ENCODE measurements around the gene KIAA1217. TPM values are rescaled to one million over a fixed set of nuclear protein-coding genes. Genes with fewer than 3 reads are reported as not detected.

Gene KIAA1217
- total and polyA plus RNA-seq, 9 of the 15 experiments (the other 6 are each of a cell fraction or from before 2014, with no cell fraction given): 0.04 TPM; not detected in 8

GRCh38 chr10:24434961-24435360, 226.0 kb downstream of the KIAA1217 start:
- Histone ChIP-seq H3K9me3 (replicated peaks; ENCODE audit: control insufficient read depth, insufficient read depth, low read depth, low read length) (no peaks in the 10 kb centered on the region), H3K4me3 (no peak overlapping the region), H3K9me1 (ENCODE audit: control insufficient read depth, insufficient read depth, low read length) (no peaks in the 10 kb centered on the region), H3K79me2 (ENCODE audit: control insufficient read depth, insufficient read depth, low read length) (no peaks in the 10 kb centered on the region), H3K4me1 (replicated peaks in 1 of 2; ENCODE audit: control insufficient read depth in 2 of 2, insufficient read depth in 2 of 2, low read length in 2 of 2) (no peaks in the 10 kb centered on the region), H3K27ac (ENCODE audit: extremely low read depth, low read depth, low read length) (no peak overlapping the region), H3K4me2 (ENCODE audit: insufficient read depth, low read length) (no peak overlapping the region), H4K20me1 (replicated peaks; ENCODE audit: control insufficient read depth, insufficient read depth, low read length) (no peaks in the 10 kb centered on the region), H2AFZ (ENCODE audit: low read depth, low read length) (no peak overlapping the region), H3K36me3 (ENCODE audit: control insufficient read depth, insufficient read depth, low read length) (no peaks in the 10 kb centered on the region), H3K9ac (ENCODE audit: insufficient read depth in 1 of 2, low read depth in 2 of 2, low read length in 2 of 2) (no peak overlapping the region), H3K27me3 (ENCODE audit: control insufficient read depth in 2 of 2, insufficient read depth in 2 of 2, low read length in 2 of 2) (peaks cover 4 to 5% of the 10 kb centered on the region in 2 experiments; a peak in 4 of 5 replicates)
- in situ Hi-C loops (cut with MboI) (no loop called here), intact Hi-C loops (cut with micrococcal nuclease) (no loop called here)
- ChIA-PET CTCF (ENCODE audit: low intra/inter-chr PET ratio) (no interaction called here), POLR2A (interaction anchor here (0.6 kb wide), 2 partner anchors 74 to 581 kb away, joined by 3 read pairs; partner anchors contain the start of gene THNSL1)
- 4% methylated on average over 1 of the region's 1 CpG for WGBS (ENCODE audit: insufficient coverage, low coverage, missing lambda C conversion rate)
- no TSS peak for BruUV-seq (replicated peaks)
- DNase-seq (ENCODE audit: extremely low read depth in 1 of 4, low spot score in 3 of 4) (no peak), ATAC-seq (no peak), FAIRE-seq (no peak)
- no peak for TF ChIP-seq CBX8 (IDR thresholded peaks at IDR 0.05; ENCODE audit: borderline replicate concordance, extremely low read depth, low read depth, low read length, poor library complexity, severe bottlenecking)
- TF ChIP-seq ADNP (tag; IDR thresholded peaks at IDR 0.05): no peak
- TF ChIP-seq HEY1 (CRISPR knock-in tag; IDR thresholded peaks at IDR 0.05; ENCODE audit: borderline replicate concordance): no peak
- no peak for TF ChIP-seq ATF3 (IDR thresholded peaks at IDR 0.05)
- no peak for TF ChIP-seq ATF3 (CRISPR knock-in tag; conservative IDR thresholded peaks at IDR 0.05)
- TF ChIP-seq HMG20B (CRISPR knock-in tag; IDR thresholded peaks at IDR 0.05): no peak
- TF ChIP-seq EWSR1 (IDR thresholded peaks at IDR 0.05; ENCODE audit: borderline replicate concordance, low read depth, partially characterized antibody): no peak
- TF ChIP-seq GABPB2 (CRISPR knock-in tag; conservative IDR thresholded peaks at IDR 0.05): no peak
- no peak for TF ChIP-seq MYBL2 (IDR thresholded peaks at IDR 0.05; ENCODE audit: low read depth)
- TF ChIP-seq MYBL2 (CRISPR knock-in tag; IDR thresholded peaks at IDR 0.05; ENCODE audit: borderline replicate concordance): no peak
- no peak for TF ChIP-seq NRF1 (conservative IDR thresholded peaks at IDR 0.05 in 1 of 2, IDR thresholded peaks at IDR 0.05 in 1 of 2)
- no peak for TF ChIP-seq TFAP4 (CRISPR knock-in tag; IDR thresholded peaks at IDR 0.05; ENCODE audit: borderline replicate concordance)
- no peak for TF ChIP-seq ZNF212 (CRISPR knock-in tag; IDR thresholded peaks at IDR 0.05)
- TF ChIP-seq TCF7L2 (IDR thresholded peaks at IDR 0.05; ENCODE audit: low read depth, low read length): no peak
- TF ChIP-seq MCM5 (IDR thresholded peaks at IDR 0.05; ENCODE audit: low read depth): no peak
- no peak for TF ChIP-seq NONO (IDR thresholded peaks at IDR 0.05; ENCODE audit: low read depth in 2 of 2, low read length in 1 of 2)
